SK-N-SH (cell line): Measurements from ENCODE around the gene ANKRD11. TPM values are rescaled to one million over a fixed set of nuclear protein-coding genes. Genes with fewer than 3 reads are reported as not detected.

Experiments used
- CTCF ChIA-PET: fragments of 300-600, 350-600 bp; formaldehyde crosslinking; extraction: SDS; loops from one replicate; lab custom pipeline; 2021; lab: Yijun Ruan, JAX
- POLR2A ChIA-PET: fragments of 350-600 bp; sonication (Branson Sonifier 250); formaldehyde crosslinking; extraction: SDS; loops from one replicate; lab custom pipeline; 2020; ENCODE audit warnings: antibody characterized with exemption, inconsistent platforms; lab: Yijun Ruan, JAX
- DNase-seq: peaks from one replicate; pipeline ENCODE4 v3.0.0; 2012
- H2AFZ ChIP-seq: fragments of 200-600 bp; sonication (generic); 2 replicates; pipeline ENCODE4 v1.8.1; 2016; ENCODE audit warnings: antibody characterized with exemption, mild to moderate bottlenecking, low read depth
- H3F3A ChIP-seq: fragments of 200-600 bp; sonication (generic); replicated peaks from 2 replicates; pipeline ENCODE3; 2016; ENCODE audit warnings: antibody characterized with exemption, mild to moderate bottlenecking; ENCODE audit not compliant: insufficient read depth
- H3K27ac ChIP-seq, 2 experiments: fragments of 200-500 bp in 1 of 2; fragments of 200-600 bp in 1 of 2; sonication (Bioruptor generic) in 1 of 2; sonication (generic), shearing (Covaris generic) in 1 of 2; 2 replicates each; pipeline versions ENCODE4 v1.5.1 to v1.6.1; 2014 to 2016; ENCODE audit warnings: low read depth in 2 of 2, inconsistent platforms in 1 of 2, low read length in 1 of 2, mild to moderate bottlenecking in 1 of 2, mixed read lengths in 1 of 2
- H3K27me3 ChIP-seq: fragments of 200-600 bp; sonication (generic), shearing (Covaris generic); 2 replicates; pipeline ENCODE4 v1.6.1; 2016; ENCODE audit warnings: mixed run types; ENCODE audit not compliant: insufficient read depth
- H3K36me3 ChIP-seq, 2 experiments: fragments of 200-500 bp in 1 of 2; fragments of 200-600 bp in 1 of 2; sonication (Bioruptor generic) in 1 of 2; sonication (generic) in 1 of 2; replicated peaks in 1 of 2; 2 replicates each; pipeline versions ENCODE3 to v1.5.1; 2014 to 2016; ENCODE audit warnings: low read length in 1 of 2, mild to moderate bottlenecking in 1 of 2; ENCODE audit not compliant: insufficient read depth in 2 of 2, control insufficient read depth in 1 of 2
- H3K4me1 ChIP-seq, 2 experiments: fragments of 200-500 bp in 1 of 2; fragments of 200-600 bp in 1 of 2; sonication (Bioruptor generic) in 1 of 2; sonication (generic), shearing (Covaris generic) in 1 of 2; 2 replicates each; pipeline versions ENCODE4 v1.5.1 to v1.6.1; 2014 to 2016; ENCODE audit warnings: low read depth in 1 of 2, low read length in 1 of 2, mixed run types in 1 of 2; ENCODE audit not compliant: insufficient read depth in 2 of 2, control insufficient read depth in 1 of 2
- H3K4me2 ChIP-seq: fragments of 200-600 bp; sonication (generic), shearing (Covaris generic); 2 replicates; pipeline ENCODE4 v1.6.1; 2017; ENCODE audit warnings: mixed run types
- H3K4me3 ChIP-seq, 2 experiments: fragments of 200-500 bp in 1 of 2; fragments of 200-600 bp in 1 of 2; sonication (Bioruptor generic) in 1 of 2; sonication (generic), shearing (Covaris generic) in 1 of 2; 2 replicates each; pipeline versions ENCODE4 v1.5.1 to v1.8.1; 2014 to 2016; ENCODE audit warnings: low read depth in 2 of 2, inconsistent platforms in 1 of 2, low read length in 1 of 2, mild to moderate bottlenecking in 1 of 2, mixed read lengths in 1 of 2, moderate library complexity in 1 of 2
- H3K79me2 ChIP-seq: fragments of 200-600 bp; sonication (generic); 2 replicates; pipeline ENCODE4 v1.8.1; 2017; ENCODE audit warnings: mild to moderate bottlenecking; ENCODE audit not compliant: insufficient read depth
- H3K9ac ChIP-seq: fragments of 200-600 bp; sonication (generic); 2 replicates; pipeline ENCODE4 v1.6.1; 2017; ENCODE audit warnings: mixed run types
- H3K9me2 ChIP-seq: fragments of 200-600 bp; sonication (generic); 2 replicates; pipeline ENCODE4 v1.6.1; 2017; ENCODE audit warnings: mixed run types
- H3K9me3 ChIP-seq: fragments of 200-600 bp; sonication (generic); 2 replicates; pipeline ENCODE4 v1.6.1; 2017; ENCODE audit warnings: mixed run types, mild to moderate bottlenecking, moderate library complexity
- H4K20me1 ChIP-seq: fragments of 200-600 bp; sonication (generic); 2 replicates; pipeline ENCODE4 v1.6.1; 2017; ENCODE audit warnings: mild to moderate bottlenecking, mixed run types; ENCODE audit not compliant: insufficient read depth
- CTCF ChIP-seq: fragments of 200-600 bp; sonication (generic); IDR thresholded peaks from 2 replicates; pipeline ENCODE4 v1.6.1; 2017; ENCODE audit warnings: antibody characterized with exemption, mild to moderate bottlenecking, moderate library complexity
- GATA2 ChIP-seq: sonication (generic); formaldehyde crosslinking; IDR thresholded peaks from 2 replicates; pipeline ENCODE4 v1.5.0; 2020; ENCODE audit warnings: mild to moderate bottlenecking, missing genetic modification reagents
- MAX ChIP-seq: IDR thresholded peaks from 2 replicates; pipeline ENCODE4 v1.4.0; 2012; ENCODE audit warnings: low read depth
- MXI1 ChIP-seq: IDR thresholded peaks from 2 replicates; pipeline ENCODE4 v1.6.1; 2012; ENCODE audit warnings: mild to moderate bottlenecking, low read depth, low read length, improper control_type of control experiment
- NFIC ChIP-seq: IDR thresholded peaks from 2 replicates; pipeline ENCODE4 v1.4.0; 2012; ENCODE audit warnings: borderline replicate concordance
- REST ChIP-seq: IDR thresholded peaks from 2 replicates; pipeline ENCODE4 v1.6.1; 2012; ENCODE audit warnings: mild to moderate bottlenecking, low read depth, low read length, moderate library complexity
- RFX5 ChIP-seq: IDR thresholded peaks from 2 replicates; pipeline ENCODE4 v1.6.1; 2012; ENCODE audit warnings: mild to moderate bottlenecking, improper control_type of control experiment, low read length
- RXRA ChIP-seq: IDR thresholded peaks from 2 replicates; pipeline ENCODE4 v1.4.0; 2012; ENCODE audit warnings: low read depth, mild to moderate bottlenecking, borderline replicate concordance
- TCF12 ChIP-seq: IDR thresholded peaks from 2 replicates; pipeline ENCODE4 v1.4.0; 2012
- ZBTB33 ChIP-seq: IDR thresholded peaks from 2 replicates; pipeline ENCODE4 v1.4.0; 2012; ENCODE audit warnings: low read depth, borderline replicate concordance
- WGBS: methylation state at CpG from one replicate; pipeline ENCODE4 v1.1.6; 2017; ENCODE audit warnings: low lambda C conversion rate; 5-methylcytosine and 5-hydroxymethylcytosine counted together
- polyA plus RNA-seq, 3 experiments: library from polyadenylated mRNA; depleted of rRNA; stranded (reverse); fragments of >200 nt; gene quantifications; 2 replicates each; pipeline ENCODE4 v1.2.3, GENCODE V29; 2012

Gene ANKRD11
- polyA plus RNA-seq, 1 of the 3 experiments (the other 2 are of a cell fraction), result 50.2 TPM

GRCh38 chr16:89344458-89344834, 145.9 kb downstream of the ANKRD11 start:
- no peak for DNase-seq
- CTCF ChIA-PET, result interaction anchor here (0.9 to 2.1 kb wide), 4 partner anchors 10 to 165 kb away, joined by 3 to 7 read pairs (median 3); no protein-coding TSS in a partner anchor
- Histone ChIP-seq H3K4me3 (no peak overlapping the region), H4K20me1 (peaks cover 99% of the 10 kb centered on the region), H3K27ac (peak overlapping the region in 1 of 2 experiments; percentile 2; a peak in 1 of 4 replicates), H3K9me3 (no peaks in the 10 kb centered on the region), H3K9ac (no peak overlapping the region), H3K4me2 (no peak overlapping the region), H3K27me3 (no peaks in the 10 kb centered on the region), H2AFZ (no peak overlapping the region), H3K4me1 (peaks cover 4 to 33% of the 10 kb centered on the region in 2 experiments; a peak in 1 of 4 replicates), H3F3A (no peaks in the 10 kb centered on the region), H3K9me2 (no peaks in the 10 kb centered on the region), H3K36me3 (peaks cover 0 to 5% of the 10 kb centered on the region in 2 experiments), H3K79me2 (peaks cover 100% of the 10 kb centered on the region)
- 92% methylated on average over 12 of the region's 15 CpGs for WGBS
- POLR2A ChIA-PET, result interaction anchor here (0.6 kb wide), 1 partner anchor 9 kb away, joined by 3 read pairs; no protein-coding TSS in a partner anchor
- no peak for TF ChIP-seq CTCF
- no peak for TF ChIP-seq MXI1
- TF ChIP-seq GATA2 (CRISPR knock-in tag), result no peak
- no peak for TF ChIP-seq TCF12
- TF ChIP-seq ZBTB33, result no peak
- no peak for TF ChIP-seq MAX
- TF ChIP-seq RFX5, result no peak
- no peak for TF ChIP-seq NFIC
- no peak for TF ChIP-seq RXRA
- no peak for TF ChIP-seq REST
